ENCODE data around the gene KCNQ1. TPM values are rescaled to one million over a fixed set of nuclear protein-coding genes. Genes with fewer than 3 reads are reported as not detected.

Gene KCNQ1, protein sequence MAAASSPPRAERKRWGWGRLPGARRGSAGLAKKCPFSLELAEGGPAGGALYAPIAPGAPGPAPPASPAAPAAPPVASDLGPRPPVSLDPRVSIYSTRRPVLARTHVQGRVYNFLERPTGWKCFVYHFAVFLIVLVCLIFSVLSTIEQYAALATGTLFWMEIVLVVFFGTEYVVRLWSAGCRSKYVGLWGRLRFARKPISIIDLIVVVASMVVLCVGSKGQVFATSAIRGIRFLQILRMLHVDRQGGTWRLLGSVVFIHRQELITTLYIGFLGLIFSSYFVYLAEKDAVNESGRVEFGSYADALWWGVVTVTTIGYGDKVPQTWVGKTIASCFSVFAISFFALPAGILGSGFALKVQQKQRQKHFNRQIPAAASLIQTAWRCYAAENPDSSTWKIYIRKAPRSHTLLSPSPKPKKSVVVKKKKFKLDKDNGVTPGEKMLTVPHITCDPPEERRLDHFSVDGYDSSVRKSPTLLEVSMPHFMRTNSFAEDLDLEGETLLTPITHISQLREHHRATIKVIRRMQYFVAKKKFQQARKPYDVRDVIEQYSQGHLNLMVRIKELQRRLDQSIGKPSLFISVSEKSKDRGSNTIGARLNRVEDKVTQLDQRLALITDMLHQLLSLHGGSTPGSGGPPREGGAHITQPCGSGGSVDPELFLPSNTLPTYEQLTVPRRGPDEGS
- 1.0 and 1.6 TPM in 2 replicates for total RNA-seq

DNA sequence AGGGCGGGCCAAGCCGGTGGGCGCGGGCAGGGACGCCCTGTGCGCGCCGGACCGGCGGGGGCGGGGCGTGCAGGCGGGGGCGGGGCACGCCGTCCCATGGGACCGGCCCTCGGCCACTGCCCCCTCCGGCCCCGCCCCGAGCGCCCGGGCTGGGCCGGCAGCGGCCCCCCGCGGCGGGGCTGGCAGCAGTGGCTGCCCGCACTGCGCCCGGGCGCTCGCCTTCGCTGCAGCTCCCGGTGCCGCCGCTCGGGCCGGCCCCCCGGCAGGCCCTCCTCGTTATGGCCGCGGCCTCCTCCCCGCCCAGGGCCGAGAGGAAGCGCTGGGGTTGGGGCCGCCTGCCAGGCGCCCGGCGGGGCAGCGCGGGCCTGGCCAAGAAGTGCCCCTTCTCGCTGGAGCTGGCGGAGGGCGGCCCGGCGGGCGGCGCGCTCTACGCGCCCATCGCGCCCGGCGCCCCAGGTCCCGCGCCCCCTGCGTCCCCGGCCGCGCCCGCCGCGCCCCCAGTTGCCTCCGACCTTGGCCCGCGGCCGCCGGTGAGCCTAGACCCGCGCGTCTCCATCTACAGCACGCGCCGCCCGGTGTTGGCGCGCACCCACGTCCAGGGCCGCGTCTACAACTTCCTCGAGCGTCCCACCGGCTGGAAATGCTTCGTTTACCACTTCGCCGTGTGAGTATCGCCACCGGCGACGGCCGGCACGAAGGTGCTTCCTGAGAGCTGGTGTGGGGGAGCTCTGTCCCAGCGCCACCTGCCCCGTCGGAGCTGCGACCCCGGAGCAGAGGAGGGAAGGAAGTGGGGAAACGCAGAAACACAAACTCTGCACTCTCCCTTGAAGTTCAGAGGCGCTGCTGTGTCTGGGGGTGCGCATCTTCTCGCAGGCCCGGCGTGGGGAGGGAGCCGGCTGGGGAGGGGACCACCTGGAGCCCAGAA is at the start of gene KCNQ1:
KCNQ1 (plus strand) TSS at position 188 of the 925 bp plus-strand sequence; CDS start at position 279, 91 bp downstream.
- Histone ChIP-seq H3K36me3 (ENCODE audit: control insufficient read depth, insufficient read depth, low read length) (no peaks in the 10 kb centered on the region), H3K4me3 (ENCODE audit: low read depth, low read length) (peak within 1 kb of the TSS; percentile 23), H3K27me3 (ENCODE audit: control insufficient read depth, insufficient read depth, low read length) (peaks cover 5% of the 10 kb centered on the region)
- FAIRE-seq (no peak), DNase-seq (ENCODE audit: low read depth) (no peak)
- TF ChIP-seq, protein P1, sequence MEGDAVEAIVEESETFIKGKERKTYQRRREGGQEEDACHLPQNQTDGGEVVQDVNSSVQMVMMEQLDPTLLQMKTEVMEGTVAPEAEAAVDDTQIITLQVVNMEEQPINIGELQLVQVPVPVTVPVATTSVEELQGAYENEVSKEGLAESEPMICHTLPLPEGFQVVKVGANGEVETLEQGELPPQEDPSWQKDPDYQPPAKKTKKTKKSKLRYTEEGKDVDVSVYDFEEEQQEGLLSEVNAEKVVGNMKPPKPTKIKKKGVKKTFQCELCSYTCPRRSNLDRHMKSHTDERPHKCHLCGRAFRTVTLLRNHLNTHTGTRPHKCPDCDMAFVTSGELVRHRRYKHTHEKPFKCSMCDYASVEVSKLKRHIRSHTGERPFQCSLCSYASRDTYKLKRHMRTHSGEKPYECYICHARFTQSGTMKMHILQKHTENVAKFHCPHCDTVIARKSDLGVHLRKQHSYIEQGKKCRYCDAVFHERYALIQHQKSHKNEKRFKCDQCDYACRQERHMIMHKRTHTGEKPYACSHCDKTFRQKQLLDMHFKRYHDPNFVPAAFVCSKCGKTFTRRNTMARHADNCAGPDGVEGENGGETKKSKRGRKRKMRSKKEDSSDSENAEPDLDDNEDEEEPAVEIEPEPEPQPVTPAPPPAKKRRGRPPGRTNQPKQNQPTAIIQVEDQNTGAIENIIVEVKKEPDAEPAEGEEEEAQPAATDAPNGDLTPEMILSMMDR (IDR thresholded peaks at IDR 0.05; ENCODE audit: insufficient read depth, low read length, severe bottlenecking) = no peak

DNA sequence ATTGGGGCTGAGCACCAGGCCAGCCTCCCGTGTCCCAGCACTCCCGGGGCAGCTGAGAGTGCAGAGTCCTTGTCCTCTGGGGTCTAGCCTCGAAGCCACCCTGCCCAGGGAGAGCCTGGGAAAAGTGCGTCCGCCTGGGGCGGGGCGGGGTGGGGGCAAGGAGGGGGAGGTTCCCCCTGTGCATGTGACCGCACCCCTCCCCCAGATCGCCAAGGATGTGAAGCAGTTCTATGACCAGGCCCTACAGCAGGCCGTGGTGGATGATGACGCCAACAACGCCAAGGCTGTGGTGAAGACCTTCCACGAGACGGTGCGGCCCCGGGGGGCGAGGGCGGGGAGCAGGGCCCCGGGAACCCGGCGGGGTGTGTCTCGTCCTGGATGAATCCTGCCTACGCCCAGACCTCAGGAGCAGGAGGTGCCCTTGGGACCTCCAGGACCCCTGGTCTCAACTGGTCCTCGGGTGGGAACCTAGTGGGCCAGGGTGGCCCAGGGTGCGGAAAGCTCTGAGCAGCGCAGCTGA is 49.5 kb upstream of the KCNQ1 start:
- H3K36me3 ChIP-seq (ENCODE audit: control insufficient read depth, insufficient read depth, low read length) = peaks cover 33% of the 10 kb centered on the region
- no peak overlapping the region for H3K4me3 ChIP-seq (ENCODE audit: low read depth, low read length)
- DNase-seq (ENCODE audit: low read depth) (no peak), FAIRE-seq (no peak)
- TF ChIP-seq, protein P1 (IDR thresholded peaks at IDR 0.05; ENCODE audit: insufficient read depth, low read length, severe bottlenecking) = no peak
- H3K27me3 ChIP-seq (ENCODE audit: control insufficient read depth, insufficient read depth, low read length) = no peaks in the 10 kb centered on the region

DNA sequence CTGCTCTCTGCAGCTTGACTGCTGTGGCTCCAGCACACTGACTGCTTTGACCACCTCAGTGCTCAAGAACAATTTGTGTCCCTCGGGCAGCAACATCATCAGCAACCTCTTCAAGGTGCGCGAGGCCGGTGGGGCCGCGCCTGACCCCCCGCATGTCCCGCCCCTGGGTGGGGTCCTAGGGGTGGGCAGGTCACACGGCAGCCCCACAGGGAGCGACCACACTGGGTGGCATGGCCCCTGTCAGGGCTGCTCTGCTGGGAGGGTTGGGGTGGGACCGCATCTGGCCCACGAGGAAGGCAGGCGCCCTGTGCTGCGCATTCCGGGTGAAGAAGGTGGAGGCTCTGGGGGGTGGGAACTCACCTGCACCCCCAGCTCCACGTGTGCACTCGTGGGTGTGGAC is 49.0 kb upstream of the KCNQ1 start:
- H3K36me3 ChIP-seq (ENCODE audit: control insufficient read depth, insufficient read depth, low read length) = peaks cover 32% of the 10 kb centered on the region
- FAIRE-seq = no peak
- TF ChIP-seq, protein P1 (IDR thresholded peaks at IDR 0.05; ENCODE audit: insufficient read depth, low read length, severe bottlenecking) = no peak

DNA sequence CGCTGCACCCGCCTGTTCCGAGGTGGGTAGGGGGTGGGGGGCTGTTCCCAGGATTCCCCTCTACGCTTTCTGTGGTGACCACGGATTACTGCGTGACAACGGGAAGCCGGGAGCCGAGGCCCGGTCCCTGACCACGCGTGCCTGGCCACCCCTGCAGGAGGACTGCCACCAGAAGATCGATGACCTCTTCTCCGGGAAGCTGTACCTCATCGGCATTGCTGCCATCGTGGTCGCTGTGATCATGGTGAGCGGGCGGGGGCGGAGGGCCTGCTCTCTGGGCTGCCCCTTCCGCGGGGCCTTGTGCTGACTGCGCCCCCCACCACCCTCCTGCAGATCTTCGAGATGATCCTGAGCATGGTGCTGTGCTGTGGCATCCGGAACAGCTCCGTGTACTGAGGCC is 48.3 kb upstream of the KCNQ1 start:
- no peaks in the 10 kb centered on the region for H3K27me3 ChIP-seq (ENCODE audit: control insufficient read depth, insufficient read depth, low read length)
- TF ChIP-seq, protein P1 (IDR thresholded peaks at IDR 0.05; ENCODE audit: insufficient read depth, low read length, severe bottlenecking) = no peak
- peaks cover 32% of the 10 kb centered on the region for H3K36me3 ChIP-seq (ENCODE audit: control insufficient read depth, insufficient read depth, low read length)
- no peak for DNase-seq (ENCODE audit: low read depth)
- FAIRE-seq = no peak
- no peak overlapping the region for H3K4me3 ChIP-seq (ENCODE audit: low read depth, low read length)

More for the DNA sequence above, 49.0 kb upstream of the KCNQ1 start:
- Histone ChIP-seq H3K27me3 (ENCODE audit: control insufficient read depth, insufficient read depth, low read length) (no peaks in the 10 kb centered on the region), H3K4me3 (ENCODE audit: low read depth, low read length) (no peak overlapping the region)
- DNase-seq (ENCODE audit: low read depth) = no peak

DNA sequence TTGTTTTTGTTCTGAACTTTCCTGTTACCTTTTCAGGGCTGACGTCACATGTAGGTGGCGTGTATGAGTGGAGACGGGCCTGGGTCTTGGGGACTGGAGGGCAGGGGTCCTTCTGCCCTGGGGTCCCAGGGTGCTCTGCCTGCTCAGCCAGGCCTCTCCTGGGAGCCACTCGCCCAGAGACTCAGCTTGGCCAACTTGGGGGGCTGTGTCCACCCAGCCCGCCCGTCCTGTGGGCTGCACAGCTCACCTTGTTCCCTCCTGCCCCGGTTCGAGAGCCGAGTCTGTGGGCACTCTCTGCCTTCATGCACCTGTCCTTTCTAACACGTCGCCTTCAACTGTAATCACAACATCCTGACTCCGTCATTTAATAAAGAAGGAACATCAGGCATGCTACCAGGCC is 47.8 kb upstream of the KCNQ1 start:
- no peak for DNase-seq (ENCODE audit: low read depth)
- peaks cover 31% of the 10 kb centered on the region for H3K36me3 ChIP-seq (ENCODE audit: control insufficient read depth, insufficient read depth, low read length)
- TF ChIP-seq, protein P1 (IDR thresholded peaks at IDR 0.05; ENCODE audit: insufficient read depth, low read length, severe bottlenecking) = no peak
- no peaks in the 10 kb centered on the region for H3K27me3 ChIP-seq (ENCODE audit: control insufficient read depth, insufficient read depth, low read length)
- no peak for FAIRE-seq
- H3K4me3 ChIP-seq (ENCODE audit: low read depth, low read length) = no peak overlapping the region

All from bronchial epithelial cell (primary cell).